ENCODE measurements around the gene FIGNL1. TPM values are rescaled to one million over a fixed set of nuclear protein-coding genes. Genes with fewer than 3 reads are reported as not detected.

Gene FIGNL1
- total RNA-seq, 1 donor, result 20.3 TPM

DNA sequence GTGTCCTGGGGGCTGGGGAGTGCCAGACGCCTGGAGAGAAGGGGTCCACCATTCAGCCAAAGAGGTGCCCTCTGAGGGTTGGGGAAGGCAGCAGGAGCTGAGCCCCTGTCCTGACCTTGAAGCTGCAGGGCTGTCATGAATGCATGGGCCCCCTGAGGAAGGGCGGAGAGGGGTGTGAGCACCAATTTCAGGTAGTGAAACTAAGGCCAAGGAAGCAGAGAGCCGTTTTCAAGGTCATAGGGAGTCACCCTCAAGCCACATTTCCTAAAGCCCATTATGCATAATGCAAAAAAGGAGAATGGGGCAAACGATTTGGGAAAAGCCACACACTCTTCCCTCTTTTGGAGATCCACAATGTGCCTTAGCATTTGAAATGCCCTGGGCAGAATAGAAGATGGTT lies 37.2 kb downstream of the FIGNL1 start:
- no peak overlapping the region for H3K4me3 ChIP-seq (ENCODE audit: low read depth, low read length)
- DNase-seq (ENCODE audit: low read depth), result no peak
- TF ChIP-seq, protein P1, sequence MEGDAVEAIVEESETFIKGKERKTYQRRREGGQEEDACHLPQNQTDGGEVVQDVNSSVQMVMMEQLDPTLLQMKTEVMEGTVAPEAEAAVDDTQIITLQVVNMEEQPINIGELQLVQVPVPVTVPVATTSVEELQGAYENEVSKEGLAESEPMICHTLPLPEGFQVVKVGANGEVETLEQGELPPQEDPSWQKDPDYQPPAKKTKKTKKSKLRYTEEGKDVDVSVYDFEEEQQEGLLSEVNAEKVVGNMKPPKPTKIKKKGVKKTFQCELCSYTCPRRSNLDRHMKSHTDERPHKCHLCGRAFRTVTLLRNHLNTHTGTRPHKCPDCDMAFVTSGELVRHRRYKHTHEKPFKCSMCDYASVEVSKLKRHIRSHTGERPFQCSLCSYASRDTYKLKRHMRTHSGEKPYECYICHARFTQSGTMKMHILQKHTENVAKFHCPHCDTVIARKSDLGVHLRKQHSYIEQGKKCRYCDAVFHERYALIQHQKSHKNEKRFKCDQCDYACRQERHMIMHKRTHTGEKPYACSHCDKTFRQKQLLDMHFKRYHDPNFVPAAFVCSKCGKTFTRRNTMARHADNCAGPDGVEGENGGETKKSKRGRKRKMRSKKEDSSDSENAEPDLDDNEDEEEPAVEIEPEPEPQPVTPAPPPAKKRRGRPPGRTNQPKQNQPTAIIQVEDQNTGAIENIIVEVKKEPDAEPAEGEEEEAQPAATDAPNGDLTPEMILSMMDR (IDR thresholded peaks at IDR 0.05; ENCODE audit: insufficient read depth, low read depth, low read length), result no peak

DNA sequence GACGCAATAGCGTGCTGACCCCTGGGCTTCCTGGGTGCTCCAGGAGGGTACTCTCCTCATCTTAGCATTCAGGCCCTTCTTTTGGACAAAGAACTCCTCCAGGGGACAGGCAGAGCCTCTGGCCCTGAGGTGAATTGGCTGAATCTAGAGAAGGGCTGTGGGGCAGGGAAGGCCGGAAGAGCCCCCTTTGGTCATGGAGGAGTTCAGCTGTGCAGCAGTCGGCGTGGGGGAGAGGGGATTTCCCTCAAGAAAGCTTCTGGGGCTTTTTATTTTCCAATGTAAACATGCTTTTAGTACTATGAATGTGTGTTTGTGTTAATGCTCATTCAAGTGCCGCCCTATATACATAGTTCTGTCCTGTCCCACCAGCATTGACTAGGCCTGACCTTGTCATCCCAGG lies 38.8 kb downstream of the FIGNL1 start:
- no peak for DNase-seq (ENCODE audit: low read depth)
- no peak overlapping the region for H3K4me3 ChIP-seq (ENCODE audit: low read depth, low read length)
- TF ChIP-seq, protein P1 (IDR thresholded peaks at IDR 0.05; ENCODE audit: insufficient read depth, low read depth, low read length), result no peak

DNA sequence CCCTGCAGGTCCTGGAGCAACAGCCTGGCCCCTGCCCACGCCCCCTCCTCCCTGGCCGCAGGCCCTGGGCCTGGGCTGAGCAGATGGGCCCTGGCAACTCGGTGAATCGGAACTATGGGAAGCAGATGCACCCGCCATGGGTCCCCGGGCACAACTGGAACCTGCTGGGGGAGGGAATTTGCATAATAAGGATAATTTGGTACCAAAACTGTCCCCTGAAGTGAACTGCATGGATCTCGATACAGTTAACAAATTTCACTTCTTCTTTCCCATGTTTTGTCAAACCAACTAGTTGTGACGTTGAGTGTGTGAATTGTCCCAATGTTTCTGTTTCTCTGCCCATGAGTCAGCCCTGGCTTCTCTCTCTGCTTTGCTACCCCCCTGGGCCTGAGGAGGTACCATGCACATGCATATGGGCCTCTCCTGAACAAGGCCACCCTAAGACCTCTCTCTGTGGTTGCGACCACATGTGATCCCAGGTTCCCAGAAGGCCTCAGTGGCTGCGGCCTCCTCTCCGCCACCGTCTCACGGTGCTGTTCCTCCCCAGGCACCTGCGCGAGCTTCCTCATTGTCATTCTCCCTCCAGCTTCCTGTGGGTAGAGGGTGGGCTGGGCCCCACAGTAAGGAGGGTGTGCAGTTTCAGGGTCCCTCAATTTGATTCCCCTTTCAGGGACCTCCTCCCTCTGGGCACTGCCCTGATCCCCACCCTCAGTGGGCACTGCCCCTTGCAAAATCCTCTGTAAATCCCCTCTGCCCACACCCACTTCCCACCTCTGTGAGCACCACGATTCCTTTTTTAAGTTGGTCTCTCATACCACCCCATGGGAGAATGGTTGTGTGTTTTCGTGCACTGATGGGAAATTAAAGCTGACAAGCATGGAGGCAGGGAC lies 40.0 kb downstream of the FIGNL1 start:
- TF ChIP-seq, protein P1 (IDR thresholded peaks at IDR 0.05; ENCODE audit: insufficient read depth, low read depth, low read length), result no peak
- H3K4me3 ChIP-seq (ENCODE audit: low read depth, low read length), result no peak overlapping the region
- no peak for DNase-seq (ENCODE audit: low read depth)

DNA sequence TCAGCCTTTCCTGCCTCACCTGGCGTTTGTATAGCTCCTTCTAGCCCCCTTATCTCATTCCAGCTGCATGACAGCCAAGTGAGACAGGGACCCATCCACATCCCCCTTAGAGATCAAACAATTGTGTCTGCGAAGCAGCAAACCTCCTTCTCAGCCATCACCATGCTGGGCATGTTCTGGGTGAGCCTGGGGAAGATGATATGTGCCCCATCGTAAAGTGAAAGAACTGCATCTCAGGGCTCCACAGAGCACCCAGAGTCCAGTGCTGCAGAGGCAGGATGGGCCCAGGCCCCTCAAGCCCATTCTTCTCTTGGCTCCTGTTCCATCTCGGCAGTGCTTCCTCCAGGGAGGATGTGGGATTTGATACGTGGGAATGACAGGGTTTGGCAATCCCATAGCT lies 43.2 kb downstream of the FIGNL1 start:
- TF ChIP-seq, protein P1 (IDR thresholded peaks at IDR 0.05; ENCODE audit: insufficient read depth, low read depth, low read length), result no peak
- no peak overlapping the region for H3K4me3 ChIP-seq (ENCODE audit: low read depth, low read length)
- no peak for DNase-seq (ENCODE audit: low read depth)

DNA sequence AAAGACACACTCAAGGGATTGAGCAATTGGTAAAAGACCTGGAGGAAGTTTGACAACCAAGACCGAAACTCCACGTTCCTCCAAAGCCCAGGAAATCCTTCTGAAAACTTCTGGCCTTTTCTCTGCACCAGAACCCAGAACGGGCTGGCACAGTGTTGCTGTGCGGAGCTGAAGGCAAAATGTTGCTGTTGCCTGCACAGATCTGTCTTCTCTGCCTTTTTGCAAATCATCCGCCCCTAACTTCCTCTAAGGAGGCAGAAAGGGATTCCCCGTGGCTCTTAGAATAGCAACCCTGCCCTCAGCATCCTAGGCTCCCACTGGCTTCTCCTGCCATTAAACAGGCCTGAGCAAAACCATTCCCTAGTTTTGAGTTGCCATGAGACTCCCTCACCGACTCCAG lies 44.9 kb downstream of the FIGNL1 start:
- H3K4me3 ChIP-seq (ENCODE audit: low read depth, low read length), result no peak overlapping the region
- no peak for DNase-seq (ENCODE audit: low read depth)
- TF ChIP-seq, protein P1 (IDR thresholded peaks at IDR 0.05; ENCODE audit: insufficient read depth, low read depth, low read length), result no peak

DNA sequence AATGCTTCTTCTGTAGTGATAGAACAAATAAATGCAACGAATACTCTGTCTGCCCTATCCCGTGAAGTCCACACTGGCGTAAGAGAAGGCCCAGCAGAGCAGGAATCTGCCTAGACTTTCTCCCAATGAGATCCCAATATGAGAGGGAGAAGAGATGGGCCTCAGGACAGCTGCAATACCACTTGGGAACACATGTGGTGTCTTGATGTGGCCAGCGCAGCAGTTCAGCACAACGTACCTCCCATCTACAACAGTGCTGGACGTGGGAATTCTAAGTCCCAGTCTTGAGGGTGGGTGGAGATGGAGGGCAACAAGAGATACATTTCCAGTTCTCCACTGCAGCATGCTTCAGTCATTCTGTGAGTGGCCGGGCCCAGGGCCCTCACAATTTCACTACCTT lies 45.8 kb downstream of the FIGNL1 start:
- no peak overlapping the region for H3K4me3 ChIP-seq (ENCODE audit: low read depth, low read length)
- TF ChIP-seq, protein P1 (IDR thresholded peaks at IDR 0.05; ENCODE audit: insufficient read depth, low read depth, low read length), result peak; percentile 24
- no peak for DNase-seq (ENCODE audit: low read depth)
